ENCODE measurements around the gene MRFAP1.

- TF ChIP-seq CTCF (IDR thresholded peaks at IDR 0.05) (no peak), POLR2AphosphoS5 (IDR thresholded peaks at IDR 0.05; ENCODE audit: low read depth, low read length) (no peak)
Observed at GRCh38 chr4:6596948-6597347, 43.5 kb upstream of the MRFAP1 start.
